GM19238 (cell line): ENCODE measurements around the gene CSNK1G1.

Source experiments
- DNase-seq: peaks from one replicate; pipeline ENCODE4 v3.0.0; 2011; ENCODE audit warnings: low spot score; ENCODE audit not compliant: insufficient read length

Gene CSNK1G1

DNA sequence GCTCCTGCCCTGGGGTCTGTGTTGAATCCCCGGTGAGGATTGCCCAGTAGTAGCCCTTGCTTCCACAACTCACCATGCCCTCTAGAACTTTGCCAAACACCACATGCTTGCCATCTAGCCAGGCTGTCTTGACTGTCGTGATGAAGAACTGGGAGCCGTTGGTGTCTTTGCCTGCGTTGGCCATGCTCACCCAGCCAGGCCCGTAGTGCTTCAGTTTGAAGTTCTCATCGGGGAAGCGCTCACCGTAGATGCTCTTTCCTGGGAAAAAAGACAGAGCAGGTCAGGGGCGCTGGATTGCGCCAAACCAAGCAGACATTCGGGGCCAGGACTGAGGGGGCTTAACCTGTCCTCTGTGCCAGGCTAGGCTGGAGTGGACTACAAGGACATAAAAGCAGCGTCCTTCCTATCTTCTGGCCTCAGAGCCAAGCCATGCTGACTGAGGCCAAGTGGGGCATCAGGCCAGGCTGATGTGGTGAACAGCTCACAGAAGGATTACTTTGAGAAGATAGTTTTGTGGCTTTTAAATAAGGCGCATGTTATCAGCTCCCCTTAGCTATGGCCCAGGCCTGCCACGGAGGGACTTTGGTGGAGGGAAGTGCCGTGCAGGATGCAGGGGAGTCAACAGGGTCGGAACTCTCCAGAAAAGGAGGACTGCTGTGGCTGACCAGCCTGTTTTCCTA lies 199.2 kb downstream of the CSNK1G1 start:
- DNase-seq, result no peak

- DNase-seq, result no peak
Measured at GRCh38 chr15:64155802-64156651, 199.9 kb downstream of the CSNK1G1 start.

DNA sequence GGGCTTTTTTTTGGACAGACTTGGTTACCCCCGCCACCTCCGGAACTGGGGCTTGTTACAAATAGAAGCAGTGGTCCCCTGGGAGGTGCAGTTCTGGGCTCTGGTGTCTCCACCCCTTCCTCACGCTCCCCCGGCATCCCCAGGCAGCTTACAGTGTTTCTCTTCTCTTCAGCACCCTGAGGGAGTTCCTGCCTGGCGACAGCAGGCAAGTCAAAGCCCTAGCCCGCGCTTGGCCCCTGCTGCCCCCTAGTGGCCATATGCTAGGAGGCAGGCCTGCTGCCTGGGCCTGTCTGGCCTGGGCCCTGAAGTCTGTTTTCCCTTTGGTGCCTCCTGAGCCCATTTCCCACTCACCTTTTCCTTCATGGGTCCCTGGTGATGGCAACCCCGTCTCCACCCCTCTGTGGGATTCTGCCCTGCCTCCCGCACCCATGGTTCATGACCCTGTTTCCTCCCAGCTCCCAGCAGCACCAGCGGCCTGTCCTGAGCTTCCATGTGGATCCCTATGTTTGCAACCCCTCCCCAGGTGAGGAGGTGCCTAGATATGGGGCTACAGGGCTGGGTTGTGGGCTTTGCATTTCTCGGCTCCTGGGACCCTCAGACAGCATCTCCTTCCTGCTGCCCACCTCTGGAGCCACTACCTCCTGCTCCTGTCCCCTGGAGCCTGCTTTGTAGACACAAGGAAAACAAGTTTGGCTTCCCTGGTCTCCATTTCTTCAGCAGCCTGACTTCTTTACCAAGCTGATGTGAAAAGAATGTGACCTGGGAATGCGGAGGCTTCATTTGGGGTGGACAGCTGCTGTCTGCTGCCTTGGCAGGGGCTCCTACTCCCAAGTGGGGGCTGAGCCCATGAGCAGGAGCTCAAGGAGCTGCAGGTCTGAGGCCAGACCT lies 202.2 kb downstream of the CSNK1G1 start:
- DNase-seq, result peak; percentile 95

DNA sequence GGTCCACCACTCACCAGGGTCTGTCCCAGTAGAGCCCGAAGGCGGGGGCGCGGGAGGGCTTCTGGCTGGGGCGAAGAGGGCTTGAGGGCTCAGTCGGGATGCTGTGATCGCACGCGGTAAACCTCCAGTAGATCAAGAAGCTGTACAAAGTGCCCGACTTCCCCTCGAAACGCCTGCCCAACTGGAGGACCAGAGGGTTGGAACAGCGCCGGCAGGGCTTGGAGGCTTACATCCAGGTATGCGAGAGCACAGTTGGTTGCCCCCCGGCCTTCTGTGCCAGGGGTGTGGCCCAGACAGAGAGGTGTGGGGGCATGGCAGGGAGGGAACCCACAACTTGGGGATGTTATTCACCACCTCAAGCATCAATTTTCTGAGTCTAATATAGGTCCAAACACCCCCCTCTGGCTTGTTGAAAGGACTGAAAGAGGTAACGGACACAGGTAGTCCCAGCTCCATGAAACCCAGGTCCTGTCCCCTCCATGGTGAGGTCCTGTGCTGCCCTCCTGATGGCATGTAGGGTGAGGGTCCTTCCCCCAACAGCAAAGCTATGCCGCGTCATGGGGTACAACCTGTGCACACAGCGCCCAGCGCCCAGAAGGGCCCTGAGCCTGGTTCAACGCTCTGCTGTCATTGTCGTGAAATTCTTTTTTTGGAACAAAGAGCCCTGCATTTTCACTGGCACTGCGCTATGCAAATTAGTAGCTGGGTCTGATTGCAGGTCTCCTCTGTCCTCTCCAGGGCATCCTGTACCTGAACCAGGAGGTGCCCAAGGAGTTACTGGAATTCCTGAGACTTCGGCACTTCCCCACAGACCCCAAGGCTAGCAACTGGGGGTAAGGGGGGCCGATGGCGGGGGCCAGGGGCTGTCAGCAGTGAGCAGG lies 203.2 kb downstream of the CSNK1G1 start:
- peak; percentile 43 for DNase-seq

- peak; percentile 42 for DNase-seq
Measured at GRCh38 chr15:64151727-64152506, 204.1 kb downstream of the CSNK1G1 start, which contains the start of gene SNX22. Gene SNX22 (plus strand): TSS chr15:64151731. CDS start chr15:64151776, 45 bp downstream.

DNA sequence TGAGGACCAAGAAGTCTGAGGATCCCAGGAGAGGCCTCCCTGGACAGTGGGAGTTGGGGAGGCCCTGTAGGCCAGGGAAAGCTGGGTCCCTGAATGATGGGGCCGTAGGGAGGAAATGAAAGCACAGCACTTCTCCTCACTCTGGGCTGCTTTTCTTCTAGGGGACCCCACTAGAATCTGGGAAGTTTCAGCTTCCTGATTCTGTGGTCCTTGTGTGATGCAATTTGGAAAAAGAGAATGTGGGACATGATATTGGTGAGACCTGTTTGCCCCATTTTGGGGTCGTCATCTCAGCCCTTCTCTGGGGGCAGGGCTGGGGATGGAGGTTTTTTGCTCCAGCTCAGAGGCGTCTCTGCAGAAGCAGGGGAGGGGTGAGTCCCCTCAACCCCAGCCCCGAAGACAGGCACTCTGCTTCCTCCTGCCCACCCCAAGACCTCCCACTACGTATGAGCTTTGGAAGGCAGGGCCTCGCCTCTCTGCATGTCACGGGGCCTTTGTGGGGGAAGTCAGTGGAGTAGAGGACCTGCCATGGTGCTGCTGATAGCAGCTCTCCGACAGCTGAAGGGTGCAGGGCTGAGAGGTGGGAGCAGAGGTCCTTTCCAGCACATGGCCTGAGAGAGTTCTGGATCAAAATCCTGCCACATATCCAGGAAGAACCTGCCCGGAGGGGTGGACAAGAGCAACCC lies 205.9 kb downstream of the CSNK1G1 start:
- DNase-seq, result no peak

DNA sequence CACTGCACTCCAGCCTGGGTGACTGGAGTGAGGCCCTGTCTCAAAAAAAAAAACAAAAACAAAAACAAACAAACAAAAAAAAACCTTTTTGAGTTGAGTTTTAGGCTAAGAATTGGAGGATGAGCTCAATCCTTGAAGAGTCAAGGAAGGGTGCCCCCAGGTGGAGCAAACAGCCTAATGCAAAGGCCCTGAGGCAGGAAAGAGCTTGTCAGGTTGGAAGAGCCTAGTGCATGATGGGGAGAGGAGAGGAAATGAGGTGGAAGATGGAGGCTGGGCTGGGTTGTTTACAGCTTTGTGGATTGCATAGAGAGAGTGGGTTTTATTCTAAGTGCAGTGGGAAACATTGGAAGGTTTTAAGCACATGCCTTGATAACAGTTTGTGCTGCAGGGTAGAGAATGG lies 206.5 kb downstream of the CSNK1G1 start:
- no peak for DNase-seq

DNA sequence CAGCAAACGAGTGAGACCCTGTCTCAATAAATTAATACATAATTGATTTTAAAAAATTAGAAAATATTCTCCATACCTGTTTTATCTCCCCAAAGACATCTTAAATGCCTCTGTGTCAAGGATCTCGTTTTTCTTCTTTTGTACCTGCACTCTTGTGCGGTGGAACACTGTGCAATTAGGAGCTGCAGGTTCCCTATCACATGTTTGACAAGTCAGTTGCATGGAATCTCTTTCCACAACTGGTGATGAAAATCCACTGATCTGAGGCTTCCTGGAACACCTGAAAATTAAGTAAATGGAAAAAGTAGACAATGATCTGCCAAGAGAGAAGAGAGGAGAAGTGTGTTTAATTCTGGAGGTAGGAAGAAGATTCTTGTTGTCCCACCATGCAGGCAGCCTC lies 207.4 kb downstream of the CSNK1G1 start:
- DNase-seq, result no peak

DNA sequence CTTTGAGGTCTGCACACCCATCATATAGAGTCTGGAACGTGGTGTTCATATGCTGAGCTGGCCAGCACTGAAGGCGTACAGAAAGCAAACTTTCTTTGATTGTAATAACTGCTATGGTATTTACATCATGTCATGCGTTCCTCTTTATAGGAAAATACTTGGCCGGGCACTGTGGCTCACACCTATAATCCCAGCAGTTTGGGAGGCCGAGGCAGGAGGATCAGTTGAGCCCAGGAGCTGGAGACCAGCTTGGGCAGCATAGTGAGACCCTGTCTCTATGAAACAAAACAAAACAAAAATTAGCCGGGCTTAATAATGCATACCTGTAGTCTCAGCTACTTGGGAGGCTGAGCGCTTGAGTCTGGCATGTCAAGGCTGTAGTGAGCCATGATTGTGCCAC lies 207.8 kb downstream of the CSNK1G1 start:
- DNase-seq, result no peak

- no peak for DNase-seq
Measured at GRCh38 chr15:64146885-64147681, 208.9 kb downstream of the CSNK1G1 start.

GRCh38 chr15:64146520-64146884 lies 209.5 kb downstream of the CSNK1G1 start:
- no peak for DNase-seq

DNA sequence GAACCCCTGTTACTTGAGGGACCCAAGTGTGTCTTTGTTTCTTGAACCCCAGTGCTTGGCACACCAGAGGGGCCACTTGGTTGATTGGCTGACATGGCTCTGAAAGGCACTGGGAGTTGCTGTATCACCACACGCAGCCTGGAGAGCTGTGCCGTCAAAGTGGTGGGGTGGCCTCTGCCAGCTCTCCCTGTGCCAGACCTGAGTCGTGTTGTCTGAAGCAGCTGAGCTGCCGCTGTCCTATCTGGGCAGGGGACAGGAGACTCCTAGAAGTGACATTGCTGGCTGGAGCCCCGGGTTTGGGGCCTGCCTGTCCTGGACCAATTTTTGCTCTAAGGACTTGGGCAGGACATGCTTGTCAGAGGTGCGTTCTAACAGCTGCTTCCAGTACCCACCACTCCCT lies 209.9 kb downstream of the CSNK1G1 start:
- no peak for DNase-seq

- peak; percentile 57 for DNase-seq
Measured at GRCh38 chr15:64144565-64145281, 211.2 kb downstream of the CSNK1G1 start.

- no peak for DNase-seq
Measured at GRCh38 chr15:64144192-64144564, 211.8 kb downstream of the CSNK1G1 start.

DNA sequence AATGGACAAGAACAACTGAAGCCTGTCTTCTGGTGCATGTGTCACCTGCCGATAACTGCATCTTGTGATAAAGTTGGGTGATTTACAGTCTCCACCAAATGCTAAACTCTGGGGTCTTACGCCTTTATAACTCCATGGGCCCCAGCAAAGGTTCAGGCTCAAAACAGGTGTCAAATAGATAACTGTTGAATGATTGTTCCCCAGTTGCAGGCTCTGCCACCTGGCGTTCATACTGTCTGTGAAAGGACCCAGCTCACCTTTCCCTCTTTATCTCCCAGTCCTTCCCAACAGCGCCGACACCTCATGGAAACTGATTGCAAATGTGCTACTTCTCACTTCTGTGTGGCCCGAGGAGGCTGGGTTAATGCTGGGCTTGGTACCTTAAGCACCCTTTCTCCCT lies 212.7 kb downstream of the CSNK1G1 start:
- no peak for DNase-seq

GRCh38 chr15:64141798-64142512 lies 214.0 kb downstream of the CSNK1G1 start:
- DNase-seq, result no peak

- DNase-seq, result no peak
Measured at GRCh38 chr15:64138331-64138941, 217.5 kb downstream of the CSNK1G1 start.
